ENCODE data around the gene MYH14.

The MYH14 gene

DNA sequence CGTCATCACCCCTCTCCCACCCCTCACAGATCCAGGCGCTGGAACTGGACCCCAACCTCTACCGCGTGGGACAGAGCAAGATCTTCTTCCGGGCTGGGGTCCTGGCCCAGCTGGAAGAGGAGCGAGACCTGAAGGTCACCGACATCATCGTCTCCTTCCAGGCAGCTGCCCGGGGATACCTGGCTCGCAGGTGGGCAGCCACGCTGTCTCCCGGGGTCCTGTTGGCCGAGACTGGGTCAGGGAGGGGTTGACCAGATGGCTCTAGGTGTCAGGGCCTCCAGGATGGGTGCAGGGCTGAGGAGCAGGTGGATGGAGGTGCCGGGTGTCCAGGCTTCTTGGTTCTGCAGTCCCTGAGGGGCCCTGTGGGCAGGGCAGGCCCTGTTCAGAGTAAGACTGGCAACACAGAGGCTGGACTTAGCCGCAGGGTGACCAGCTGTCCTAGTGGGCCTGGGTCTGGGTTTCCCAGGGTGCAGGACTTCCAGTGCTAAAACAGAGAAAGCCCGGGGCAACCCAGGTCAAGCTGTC, 58.1 kb downstream of the MYH14 start:
- DNase-seq (ENCODE audit: low read depth): no peak

DNA sequence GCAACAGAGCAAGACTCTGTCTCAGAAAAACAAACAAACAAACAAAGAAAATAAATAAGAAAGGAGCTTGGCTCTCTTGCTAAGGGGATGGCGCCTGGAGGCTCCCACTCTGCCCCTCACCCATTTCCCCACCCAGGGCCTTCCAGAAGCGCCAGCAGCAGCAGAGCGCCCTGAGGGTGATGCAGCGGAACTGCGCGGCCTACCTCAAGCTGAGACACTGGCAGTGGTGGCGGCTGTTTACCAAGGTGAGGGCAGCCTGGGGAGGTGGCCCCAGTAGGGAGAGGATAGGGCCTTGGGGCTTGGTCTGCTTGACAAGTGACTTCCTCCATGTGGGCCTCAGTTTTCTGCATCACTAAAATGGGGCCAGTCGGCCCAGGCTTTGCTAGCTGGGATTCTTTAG, 59.8 kb downstream of the MYH14 start:
- DNase-seq (ENCODE audit: low read depth): no peak

DNA sequence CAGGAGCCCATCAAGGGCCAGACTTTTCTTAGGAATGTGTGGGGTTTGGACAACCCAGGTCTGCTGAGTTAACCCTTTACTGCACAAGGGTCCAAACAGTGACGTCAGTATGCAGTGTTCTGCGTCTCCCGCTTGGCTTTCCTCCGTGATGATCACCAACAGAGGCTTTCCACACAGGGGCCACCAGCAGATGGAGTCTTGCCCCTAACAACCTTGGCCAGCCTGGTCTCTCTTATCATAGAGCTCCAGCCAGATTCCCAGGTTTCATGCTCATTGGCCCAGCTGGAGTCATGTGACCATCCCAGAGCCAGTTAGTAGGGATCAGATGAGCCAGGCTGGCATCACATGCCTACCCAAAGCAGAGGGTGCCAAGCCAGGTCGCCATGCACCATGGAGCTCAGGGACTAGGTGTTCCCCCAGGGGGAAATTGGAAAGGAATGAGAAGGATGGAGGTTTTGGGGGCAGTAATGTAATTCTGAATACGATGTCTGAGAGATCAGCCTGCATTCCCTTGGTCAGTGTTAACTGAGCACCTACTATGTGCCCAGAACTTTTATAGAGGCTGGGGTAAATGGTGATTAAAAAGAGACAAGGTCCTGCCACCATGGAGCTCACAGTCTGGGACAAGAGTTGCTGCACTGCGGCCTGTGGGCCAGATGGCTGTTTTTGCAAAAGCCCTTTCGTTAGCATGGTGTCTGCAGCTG, 61.2 kb downstream of the MYH14 start:
- no peak for DNase-seq (ENCODE audit: low read depth)

DNA sequence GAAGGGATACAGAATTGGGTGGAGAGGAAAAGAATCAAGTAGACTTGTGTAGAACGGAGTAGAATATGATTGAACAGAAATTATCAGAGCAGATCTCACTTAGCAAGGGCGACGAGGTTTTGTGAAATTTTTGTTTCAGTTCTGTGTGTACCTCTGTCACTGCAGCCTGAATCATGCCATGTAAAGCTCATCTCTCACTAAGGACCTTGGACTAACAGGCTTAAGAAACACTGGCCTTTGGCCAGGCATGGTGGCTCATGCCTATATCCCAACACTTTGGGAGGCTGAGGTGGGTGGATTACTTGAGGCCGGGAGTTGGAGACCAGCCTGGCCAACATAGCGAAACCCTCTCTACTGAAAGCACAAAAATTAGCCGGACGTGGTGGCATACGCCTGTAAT, 62.6 kb downstream of the MYH14 start:
- no peak for DNase-seq (ENCODE audit: low read depth)

DNA sequence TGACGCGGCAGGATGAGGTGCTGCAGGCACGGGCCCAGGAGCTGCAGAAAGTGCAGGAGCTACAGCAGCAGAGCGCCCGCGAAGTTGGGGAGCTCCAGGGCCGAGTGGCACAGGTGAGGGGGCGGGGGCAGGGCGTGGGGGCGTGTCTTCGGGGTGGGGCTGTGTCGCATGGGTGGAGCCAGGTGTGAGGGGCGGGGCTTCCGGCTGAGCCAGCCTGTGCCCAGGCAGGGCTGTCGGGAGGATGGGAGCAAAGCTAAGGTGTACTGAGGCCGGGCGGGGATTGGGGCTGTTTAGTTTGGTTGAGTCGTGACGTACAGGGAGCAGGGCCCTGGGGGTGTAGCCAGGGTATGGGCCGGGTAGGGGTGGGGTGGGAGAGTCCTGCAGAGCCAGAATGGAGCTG, 63.5 kb downstream of the MYH14 start:
- no peak for DNase-seq (ENCODE audit: low read depth)

DNA sequence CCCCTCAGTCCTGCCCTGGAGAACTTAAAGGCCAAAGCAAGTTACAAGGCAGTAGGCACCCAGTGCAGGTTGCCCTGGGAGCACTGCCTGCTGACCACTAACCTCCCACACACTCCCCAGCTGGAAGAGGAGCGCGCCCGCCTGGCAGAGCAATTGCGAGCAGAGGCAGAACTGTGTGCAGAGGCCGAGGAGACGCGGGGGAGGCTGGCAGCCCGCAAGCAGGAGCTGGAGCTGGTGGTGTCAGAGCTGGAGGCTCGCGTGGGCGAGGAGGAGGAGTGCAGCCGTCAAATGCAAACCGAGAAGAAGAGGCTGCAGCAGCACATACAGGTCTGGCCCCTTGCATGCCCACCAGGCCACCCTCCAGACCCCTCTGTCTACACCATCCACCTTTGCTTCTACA, 64.6 kb downstream of the MYH14 start:
- no peak for DNase-seq (ENCODE audit: low read depth)

DNA sequence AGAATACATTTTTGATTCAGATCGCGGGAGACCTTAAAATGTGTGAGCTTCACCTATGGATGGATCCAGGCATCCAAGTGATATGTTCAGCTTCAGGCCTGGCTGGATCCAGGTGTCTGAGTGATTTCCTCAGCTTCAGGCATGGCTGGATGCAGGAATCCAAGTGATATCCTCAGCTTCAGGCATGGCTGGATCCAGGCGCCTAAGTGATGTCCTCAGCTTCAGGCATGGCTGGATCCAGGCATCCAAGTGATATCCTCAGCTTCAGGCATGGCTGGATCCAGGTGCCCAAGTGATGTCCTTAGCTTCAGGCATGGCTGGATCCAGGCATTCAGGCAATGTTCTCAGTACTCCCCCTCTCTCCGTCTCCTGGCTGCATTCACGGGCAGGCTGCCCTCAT, 65.1 kb downstream of the MYH14 start:
- no peak for DNase-seq (ENCODE audit: low read depth)

DNA sequence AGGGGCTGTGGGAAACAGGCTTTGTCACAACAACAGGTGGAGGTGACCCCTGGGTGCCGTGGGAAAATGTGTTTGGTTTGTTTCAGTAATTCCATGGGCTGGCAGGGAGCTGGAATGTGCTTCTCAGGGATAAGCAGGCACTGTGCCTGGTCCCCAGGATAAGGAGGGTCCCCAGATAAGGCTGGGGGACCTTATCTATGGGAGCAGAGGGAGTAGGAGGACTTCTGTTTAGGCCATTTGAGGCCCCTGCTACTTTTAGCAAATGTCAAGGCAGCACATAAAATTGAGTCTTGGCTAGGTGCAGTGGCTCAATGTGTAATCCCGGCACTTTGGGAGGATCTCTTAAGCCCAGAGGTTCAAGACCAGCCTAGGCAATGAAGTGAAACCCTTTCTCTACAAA, 66.2 kb downstream of the MYH14 start:
- DNase-seq (ENCODE audit: low read depth): no peak

DNA sequence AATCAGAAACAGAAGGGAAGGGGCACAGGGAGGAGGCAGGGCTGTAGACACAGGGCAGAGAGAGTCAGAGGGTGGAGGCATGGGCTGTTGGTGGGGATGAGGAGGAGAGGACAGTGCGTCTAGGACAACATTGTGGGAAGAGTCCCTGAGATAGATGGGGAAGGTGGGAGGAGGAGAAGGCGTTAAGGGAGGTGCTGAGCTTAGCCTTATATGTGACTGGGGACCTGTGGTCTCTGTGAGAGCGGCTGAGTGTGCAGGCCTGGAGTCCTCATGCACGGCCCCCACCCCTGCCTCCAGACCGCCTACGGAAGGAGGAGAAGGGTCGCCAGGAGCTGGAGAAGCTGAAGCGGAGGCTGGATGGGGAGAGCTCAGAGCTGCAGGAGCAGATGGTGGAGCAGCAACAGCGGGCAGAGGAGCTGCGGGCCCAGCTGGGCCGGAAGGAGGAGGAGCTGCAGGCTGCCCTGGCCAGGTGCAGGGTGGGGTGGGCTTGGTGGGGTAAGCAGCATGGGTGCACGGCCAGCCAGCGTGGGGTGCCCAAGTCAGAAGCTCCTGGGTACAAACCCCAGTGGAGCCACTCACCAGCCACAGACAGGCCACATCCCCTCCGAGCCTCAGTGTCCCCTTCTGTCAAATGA, 69.0 kb downstream of the MYH14 start:
- DNase-seq (ENCODE audit: low read depth): no peak

DNA sequence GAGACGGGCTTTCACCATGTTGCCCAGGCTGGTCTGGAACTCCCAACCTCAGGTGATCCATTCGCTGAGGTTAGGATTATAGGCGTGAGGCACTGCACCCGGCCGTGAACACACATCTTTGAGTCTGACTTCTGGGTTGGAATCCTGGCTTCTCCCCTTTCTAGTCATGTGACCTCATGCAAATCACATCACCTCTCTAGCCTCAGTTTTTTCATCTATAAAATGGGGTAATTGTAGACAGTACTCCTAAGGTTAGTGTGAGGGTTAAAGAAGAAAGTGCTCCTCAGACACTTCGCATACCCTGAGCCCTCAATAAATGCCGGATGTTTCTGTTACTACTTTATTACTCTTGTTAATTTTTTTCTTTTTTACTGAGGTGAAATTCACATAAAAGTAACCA, 70.4 kb downstream of the MYH14 start:
- DNase-seq (ENCODE audit: low read depth): no peak

DNA sequence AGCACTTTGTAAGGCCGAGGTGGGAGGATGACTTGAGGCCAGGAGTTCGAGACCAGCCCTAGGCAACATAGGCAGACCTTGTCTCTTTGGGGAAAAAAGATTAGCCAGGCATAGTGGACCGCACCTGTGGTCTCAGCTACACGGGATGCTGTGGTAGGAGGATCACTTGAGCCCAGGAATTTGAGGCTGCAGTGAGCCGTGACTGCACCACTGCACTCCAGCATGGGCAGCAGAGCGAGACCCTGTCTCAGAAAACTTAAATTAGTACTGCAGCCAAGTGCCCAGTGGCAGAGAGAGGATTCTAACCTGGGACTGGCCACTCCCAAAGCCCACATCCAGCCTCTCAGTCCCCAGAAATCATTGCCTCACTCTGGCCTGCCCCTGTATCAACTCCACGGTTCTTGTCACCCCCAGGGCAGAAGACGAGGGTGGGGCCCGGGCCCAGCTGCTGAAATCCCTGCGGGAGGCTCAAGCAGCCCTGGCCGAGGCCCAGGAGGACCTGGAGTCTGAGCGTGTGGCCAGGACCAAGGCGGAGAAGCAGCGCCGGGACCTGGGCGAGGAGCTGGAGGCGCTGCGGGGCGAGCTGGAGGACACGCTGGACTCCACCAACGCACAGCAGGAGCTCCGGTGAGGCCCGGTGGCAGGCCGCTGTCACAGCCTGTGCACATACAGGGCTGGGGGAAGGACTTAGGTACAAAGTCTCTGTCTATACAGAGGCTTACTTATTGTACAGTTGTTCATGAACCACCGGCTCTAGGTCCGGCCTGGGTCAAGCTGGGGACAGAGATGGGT, 72.4 kb downstream of the MYH14 start:
- no peak for DNase-seq (ENCODE audit: low read depth)

DNA sequence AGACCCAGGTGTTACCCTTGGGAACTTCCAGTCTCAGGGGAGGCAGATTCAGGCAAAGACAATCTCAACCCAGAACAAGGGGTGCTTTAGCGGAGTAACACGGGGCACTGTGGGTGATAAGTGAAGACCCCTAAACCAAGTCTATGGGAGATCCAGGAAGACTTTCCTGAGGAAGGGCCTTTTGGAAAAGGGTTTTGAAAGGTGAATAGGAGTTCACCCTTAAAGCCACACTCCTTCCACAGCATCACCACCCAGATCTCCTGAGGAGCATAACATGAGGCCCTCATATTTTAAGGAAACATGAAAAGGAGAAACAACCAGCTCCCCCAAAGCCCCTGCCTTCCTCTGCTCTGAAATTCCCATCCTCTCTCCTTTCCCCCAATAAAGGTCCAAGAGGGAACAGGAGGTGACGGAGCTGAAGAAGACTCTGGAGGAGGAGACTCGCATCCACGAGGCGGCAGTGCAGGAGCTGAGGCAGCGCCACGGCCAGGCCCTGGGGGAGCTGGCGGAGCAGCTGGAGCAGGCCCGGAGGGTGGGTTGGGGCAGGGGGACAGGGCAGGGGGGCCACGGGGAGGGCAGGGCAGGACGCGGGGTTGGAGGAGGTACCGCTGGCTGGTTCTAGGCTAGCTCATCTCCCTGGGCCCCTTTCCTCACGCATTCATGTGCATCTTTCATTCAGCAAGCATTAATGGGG, 73.1 kb downstream of the MYH14 start:
- DNase-seq (ENCODE audit: low read depth): no peak

DNA sequence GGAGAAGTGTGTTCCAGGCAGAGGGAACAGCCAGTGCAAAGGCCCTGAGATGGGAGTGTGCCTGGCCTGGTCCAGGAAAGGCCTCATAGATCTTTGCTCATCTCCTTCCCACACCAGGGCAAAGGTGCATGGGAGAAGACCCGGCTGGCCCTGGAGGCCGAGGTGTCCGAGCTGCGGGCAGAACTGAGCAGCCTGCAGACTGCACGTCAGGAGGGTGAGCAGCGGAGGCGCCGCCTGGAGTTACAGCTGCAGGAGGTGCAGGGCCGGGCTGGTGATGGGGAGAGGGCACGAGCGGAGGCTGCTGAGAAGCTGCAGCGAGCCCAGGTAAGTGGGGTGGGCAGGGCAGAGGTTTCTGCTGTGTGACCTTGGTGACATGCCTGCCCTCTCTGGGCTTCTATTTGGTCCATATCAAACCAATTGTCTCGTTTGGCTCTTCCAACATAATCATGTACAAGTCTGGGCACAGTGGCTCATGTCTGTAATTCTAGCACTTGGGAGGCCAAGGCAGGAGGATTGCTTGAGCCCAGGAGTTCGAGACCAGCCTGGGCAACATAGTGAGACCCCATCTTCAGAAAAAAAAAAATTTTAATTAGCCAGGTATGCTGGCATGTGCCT, 74.7 kb downstream of the MYH14 start:
- DNase-seq (ENCODE audit: low read depth): no peak

DNA sequence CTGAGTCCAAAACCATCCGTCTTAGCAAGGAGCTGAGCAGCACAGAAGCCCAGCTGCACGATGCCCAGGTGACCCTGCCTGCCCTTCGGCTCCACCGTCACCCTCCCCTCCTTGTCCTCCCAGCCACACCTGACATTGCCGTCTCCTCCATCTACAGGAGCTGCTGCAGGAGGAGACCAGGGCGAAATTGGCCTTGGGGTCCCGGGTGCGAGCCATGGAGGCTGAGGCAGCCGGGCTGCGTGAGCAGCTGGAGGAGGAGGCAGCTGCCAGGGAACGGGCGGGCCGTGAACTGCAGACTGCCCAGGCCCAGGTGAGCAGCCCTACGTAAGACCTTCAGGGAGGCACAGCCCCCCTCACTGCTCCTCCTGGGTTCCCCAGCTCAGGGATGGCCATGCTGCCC, 76.7 kb downstream of the MYH14 start:
- DNase-seq (ENCODE audit: low read depth): no peak

DNA sequence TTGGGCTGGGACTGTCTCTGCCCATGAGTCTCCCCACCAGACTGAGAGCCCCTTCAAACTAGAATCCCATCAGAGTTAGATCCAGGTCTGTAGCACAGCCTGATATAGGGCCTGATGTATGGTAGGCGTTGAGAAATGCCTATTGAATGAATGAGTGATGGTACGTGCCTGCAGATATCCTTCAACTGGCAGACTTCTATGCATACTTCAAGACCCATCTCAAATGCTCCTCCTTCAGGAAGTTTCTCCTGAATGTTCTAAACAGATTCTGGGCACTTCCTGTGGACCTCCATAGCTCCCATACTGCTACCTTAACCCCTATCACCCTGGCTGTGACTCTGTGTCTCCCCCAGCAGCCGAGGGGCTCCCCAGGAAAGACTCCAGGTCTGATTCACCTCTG, 77.6 kb downstream of the MYH14 start:
- no peak for DNase-seq (ENCODE audit: low read depth)

DNA sequence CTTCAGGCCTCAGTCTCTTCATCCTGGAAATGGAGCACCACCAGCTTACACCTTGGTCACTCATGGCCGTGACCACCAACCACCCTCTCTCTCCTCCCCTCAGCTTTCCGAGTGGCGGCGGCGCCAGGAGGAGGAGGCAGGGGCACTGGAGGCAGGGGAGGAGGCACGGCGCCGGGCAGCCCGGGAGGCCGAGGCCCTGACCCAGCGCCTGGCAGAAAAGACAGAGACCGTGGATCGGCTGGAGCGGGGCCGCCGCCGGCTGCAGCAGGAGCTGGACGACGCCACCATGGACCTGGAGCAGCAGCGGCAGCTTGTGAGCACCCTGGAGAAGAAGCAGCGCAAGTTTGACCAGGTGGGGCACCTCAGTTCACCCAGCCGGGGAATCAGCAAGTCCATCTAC, 78.1 kb downstream of the MYH14 start:
- no peak for DNase-seq (ENCODE audit: low read depth)

DNA sequence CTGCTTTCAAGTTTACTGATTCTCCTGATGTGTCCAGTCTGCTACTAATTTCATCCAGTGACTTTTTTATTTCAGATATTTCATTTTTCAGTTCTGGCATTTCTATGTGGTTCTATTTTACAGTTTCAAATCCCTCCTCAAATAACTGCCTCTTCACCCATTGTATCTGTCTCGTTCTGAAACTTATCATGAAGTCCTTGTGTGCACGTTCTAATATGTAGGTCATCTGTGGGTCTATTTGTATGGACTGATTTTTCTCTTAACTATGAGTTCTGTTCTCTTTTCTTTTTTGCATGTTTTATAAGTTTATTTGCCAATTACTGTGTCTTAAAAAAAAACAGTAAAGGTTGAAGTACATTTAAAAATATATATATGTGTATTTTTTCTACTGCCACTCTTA, 82.4 kb downstream of the MYH14 start:
- DNase-seq (ENCODE audit: low read depth): no peak

DNA sequence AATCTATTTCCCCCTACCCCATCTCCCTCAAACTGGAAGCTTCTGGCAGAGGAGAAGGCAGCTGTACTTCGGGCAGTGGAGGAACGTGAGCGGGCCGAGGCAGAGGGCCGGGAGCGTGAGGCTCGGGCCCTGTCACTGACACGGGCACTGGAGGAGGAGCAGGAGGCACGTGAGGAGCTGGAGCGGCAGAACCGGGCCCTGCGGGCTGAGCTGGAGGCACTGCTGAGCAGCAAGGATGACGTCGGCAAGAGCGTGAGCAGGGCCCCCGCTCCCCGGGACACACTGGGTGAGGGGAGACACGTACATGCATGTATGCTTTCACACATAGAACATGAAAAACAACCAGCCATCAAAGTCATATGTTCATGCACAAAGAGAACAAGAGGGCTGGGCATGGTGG, 83.0 kb downstream of the MYH14 start:
- no peak for DNase-seq (ENCODE audit: low read depth)

DNA sequence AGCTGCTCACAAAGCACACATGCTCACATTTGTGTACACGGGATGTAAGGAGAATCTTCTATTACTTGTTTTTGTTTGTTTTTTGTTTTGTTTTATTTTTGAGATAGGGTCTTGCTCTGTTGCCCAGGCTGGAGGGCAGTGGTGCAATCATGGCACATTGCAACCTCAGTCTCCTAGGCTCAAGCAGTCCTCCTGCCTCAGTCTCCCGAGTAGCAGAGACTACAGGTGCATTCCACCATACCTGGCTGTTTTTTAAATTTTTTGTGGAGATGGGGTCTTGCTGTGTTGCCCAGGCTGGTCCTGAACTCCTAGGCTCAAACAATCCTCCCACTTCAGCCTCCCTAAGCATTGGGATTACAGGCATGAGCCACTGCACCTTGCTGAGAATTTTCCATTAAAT, 83.9 kb downstream of the MYH14 start:
- DNase-seq (ENCODE audit: low read depth): no peak

DNA sequence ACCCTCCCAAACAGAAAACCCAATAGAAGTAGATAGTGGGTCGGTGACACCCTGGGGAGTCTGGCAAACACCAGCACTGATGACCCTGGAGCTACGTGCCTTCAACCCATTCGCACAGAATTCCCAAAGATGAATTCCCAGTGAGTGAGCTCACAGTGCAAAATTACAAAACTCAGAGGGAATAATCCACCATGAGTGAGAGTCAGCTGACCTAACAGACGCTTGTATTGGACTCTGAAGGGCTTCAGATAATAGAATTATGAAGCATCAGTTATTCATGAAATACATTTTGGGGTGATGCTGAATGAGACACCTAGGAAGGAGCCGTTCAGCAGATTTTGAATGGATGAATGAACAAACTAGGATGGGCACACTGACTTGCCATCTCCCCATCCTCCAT, 85.5 kb downstream of the MYH14 start:
- DNase-seq (ENCODE audit: low read depth): no peak

DNA sequence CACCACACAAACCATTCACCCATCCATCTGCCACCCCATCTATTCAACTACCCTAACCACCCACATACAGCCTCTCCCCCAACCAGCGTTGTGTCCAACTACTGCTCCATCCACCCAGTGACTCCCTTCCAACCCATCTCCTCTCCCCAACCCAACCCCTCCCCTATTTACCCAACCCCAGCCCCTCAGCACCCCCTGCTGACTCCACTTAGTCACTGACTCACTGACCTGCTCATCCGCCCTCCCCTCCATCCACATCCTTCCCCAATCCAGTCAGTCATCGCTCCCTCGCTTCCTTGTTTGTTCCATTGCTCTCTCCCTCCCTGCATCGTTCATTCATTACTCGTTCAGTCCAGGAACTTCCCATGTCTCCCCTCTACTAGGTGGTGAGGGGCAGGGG, 86.6 kb downstream of the MYH14 start:
- DNase-seq (ENCODE audit: low read depth): no peak

DNA sequence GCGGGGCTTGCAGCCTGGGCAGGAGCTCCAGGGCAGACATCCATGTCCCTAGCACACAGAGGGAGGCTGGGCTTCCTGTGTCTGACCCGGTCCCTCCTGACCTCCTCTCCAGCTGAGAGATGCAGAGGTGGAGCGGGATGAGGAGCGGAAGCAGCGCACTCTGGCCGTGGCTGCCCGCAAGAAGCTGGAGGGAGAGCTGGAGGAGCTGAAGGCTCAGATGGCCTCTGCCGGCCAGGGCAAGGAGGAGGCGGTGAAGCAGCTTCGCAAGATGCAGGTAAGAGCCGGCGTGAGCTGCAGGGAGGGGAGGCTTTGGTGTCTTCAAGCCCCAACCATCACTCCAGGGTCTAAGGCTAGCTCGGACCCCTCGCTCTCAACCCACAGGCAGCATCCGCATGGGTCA, 87.4 kb downstream of the MYH14 start:
- no peak for DNase-seq (ENCODE audit: low read depth)

All from T-helper 22 cell (primary cell).